ENCODE data around the gene ERBB4.

- no peak for TF ChIP-seq CTCF (IDR thresholded peaks at IDR 0.05)
- TF ChIP-seq CHD2 (IDR thresholded peaks at IDR 0.05; ENCODE audit: low read length, partially characterized antibody), result no peak
- no peak for TF ChIP-seq RAD21 (conservative IDR thresholded peaks at IDR 0.05 in 1 of 2, IDR thresholded peaks at IDR 0.05 in 1 of 2)
- no peak for TF ChIP-seq POLR2A (IDR thresholded peaks at IDR 0.05; ENCODE audit: low read length)
- no peak for TF ChIP-seq MYC (IDR thresholded peaks at IDR 0.05; ENCODE audit: borderline replicate concordance, low read length)
- TF ChIP-seq KDM1A (IDR thresholded peaks at IDR 0.05; ENCODE audit: low read depth), result no peak
- no peak for TF ChIP-seq JUN (IDR thresholded peaks at IDR 0.05)
- TF ChIP-seq REST (IDR thresholded peaks at IDR 0.05), result no peak
Measured at GRCh38 chr2:211349031-211349430, 1189.6 kb downstream of the ERBB4 start.
